CD4-positive, CD25-positive, alpha-beta regulatory T cell (primary cell): Measurements from ENCODE around the gene KCNC4. TPM values are rescaled to one million over a fixed set of nuclear protein-coding genes. Genes with fewer than 3 reads are reported as not detected.

Source experiments
- ATAC-seq, 2 donors: fragments of 150-1000 bp; cut with Tn5 transposase; one replicate each; pipeline ENCODE4 v1.10.0; 2021; ENCODE audit warnings: low read depth in 2 of 2, moderate number of reproducible peaks in 2 of 2, moderate library complexity in 1 of 2
- DNase-seq, 3 donors: peaks; one replicate each; pipeline versions ENCODE4 v3.0.0 to v3.0.0-alpha.2; 2012 to 2022; ENCODE audit warnings: mixed read lengths in 1 of 3
- H3K27ac ChIP-seq: one replicate; pipeline ENCODE4 v1.7.0; 2013; ENCODE audit warnings: mild to moderate bottlenecking, low read length; ENCODE audit not compliant: insufficient read depth, poor library complexity, severe bottlenecking
- H3K27me3 ChIP-seq: one replicate; pipeline ENCODE4 v1.7.0; 2013; ENCODE audit warnings: low read length; ENCODE audit not compliant: control insufficient read depth, insufficient read depth
- H3K36me3 ChIP-seq: one replicate; pipeline ENCODE4 v1.7.0; 2013; ENCODE audit warnings: mild to moderate bottlenecking, low read length, moderate library complexity; ENCODE audit not compliant: control insufficient read depth, insufficient read depth
- H3K4me1 ChIP-seq: 2 replicates; pipeline ENCODE4 v1.7.0; 2013; ENCODE audit warnings: mild to moderate bottlenecking, low read length; ENCODE audit not compliant: insufficient read depth, control insufficient read depth, poor library complexity, severe bottlenecking
- H3K4me3 ChIP-seq: one replicate; pipeline ENCODE4 v1.7.0; 2013; ENCODE audit warnings: low read depth, mild to moderate bottlenecking, low read length, moderate library complexity
- H3K9me3 ChIP-seq, 2 experiments: 1 replicate in 1 of 2; 2 replicates in 1 of 2; pipeline ENCODE4 v1.7.0; 2013; ENCODE audit warnings: low read length in 2 of 2, mild to moderate bottlenecking in 1 of 2, moderate library complexity in 1 of 2; ENCODE audit not compliant: control insufficient read depth in 2 of 2
- H3K27ac Mint-ChIP-seq, 3 donors: one replicate each; pipeline ENCODE4 v1.8.0; 2020 to 2022; ENCODE audit warnings: mild to moderate bottlenecking in 3 of 3, mixed read lengths in 3 of 3, moderate library complexity in 2 of 3
- H3K27me3 Mint-ChIP-seq: one replicate; pipeline ENCODE4 v1.8.0; 2022; ENCODE audit warnings: mild to moderate bottlenecking, mixed read lengths
- H3K36me3 Mint-ChIP-seq: one replicate; pipeline ENCODE4 v1.8.0; 2020; ENCODE audit warnings: mixed read lengths
- H3K4me1 Mint-ChIP-seq, 4 donors: one replicate each; pipeline ENCODE4 v1.8.0; 2020 to 2022; ENCODE audit warnings: mixed read lengths in 4 of 4, mild to moderate bottlenecking in 1 of 4
- H3K4me3 Mint-ChIP-seq, 4 donors: one replicate each; pipeline ENCODE4 v1.8.0; 2020 to 2022; ENCODE audit warnings: mild to moderate bottlenecking in 4 of 4, mixed read lengths in 4 of 4, moderate library complexity in 3 of 4
- H3K9me3 Mint-ChIP-seq, 7 donors: one replicate each; pipeline ENCODE4 v1.8.0; 2020 to 2022; ENCODE audit warnings: mixed read lengths in 7 of 7, mild to moderate bottlenecking in 3 of 7, moderate library complexity in 2 of 7
- polyA plus RNA-seq, 4 donors: library from polyadenylated mRNA; unstranded; fragments of 300-500 nt; fragmentation: Illumina TruSeq; gene quantifications; one replicate each; pipeline ENCODE4 v1.2.3, GENCODE V29; 2021
- total RNA-seq: library from RNA; stranded (reverse); gene quantifications from one replicate; pipeline ENCODE4 v1.2.3, GENCODE V29; 2022

Gene KCNC4
- total and polyA plus RNA-seq, 5 donors from 2014 or later = 0.68 to 16.4 (median 1.3) TPM

- ATAC-seq = no peak
- peaks cover 11% of the 10 kb centered on the region for H3K36me3 Mint-ChIP-seq
- peaks cover 0 to 4% (median 2%) of the 10 kb centered on the region in 4 donors for H3K4me1 Mint-ChIP-seq
- Histone ChIP-seq H3K27ac (no peak overlapping the region), H3K36me3 (no peaks in the 10 kb centered on the region), H3K27me3 (no peaks in the 10 kb centered on the region), H3K4me3 (no peak overlapping the region), H3K9me3 (no peaks in the 10 kb centered on the region), H3K4me1 (no peaks in the 10 kb centered on the region)
- no peak for DNase-seq
- peaks cover 0 to 1% (median 0%) of the 10 kb centered on the region in 7 donors for H3K9me3 Mint-ChIP-seq
- no peak overlapping the region for H3K4me3 Mint-ChIP-seq
- no peaks in the 10 kb centered on the region for H3K27me3 Mint-ChIP-seq
- no peak overlapping the region for H3K27ac Mint-ChIP-seq
Observed at GRCh38 chr1:110237386-110238152, 27.5 kb downstream of the KCNC4 start.

GRCh38 chr1:110239441-110240430 is 29.6 kb downstream of the KCNC4 start:
- H3K4me3 ChIP-seq = no peak overlapping the region
- Mint-ChIP-seq H3K4me3 (no peak overlapping the region), H3K9me3 (peaks cover 0 to 1% (median 0%) of the 10 kb centered on the region in 7 donors), H3K27me3 (no peaks in the 10 kb centered on the region), H3K27ac (peak overlapping the region in 1 of 3 donors; percentile 57), H3K36me3 (peaks cover 7% of the 10 kb centered on the region), H3K4me1 (peaks cover 0 to 6% (median 3%) of the 10 kb centered on the region in 4 donors)
- H3K9me3 ChIP-seq = no peaks in the 10 kb centered on the region
- no peak overlapping the region for H3K27ac ChIP-seq
- ATAC-seq (no peak), DNase-seq (no peak)
- H3K27me3 ChIP-seq = no peaks in the 10 kb centered on the region
- H3K4me1 ChIP-seq = no peaks in the 10 kb centered on the region
- H3K36me3 ChIP-seq = no peaks in the 10 kb centered on the region

GRCh38 chr1:110240476-110241210 is 30.5 kb downstream of the KCNC4 start:
- Histone ChIP-seq H3K27me3 (no peaks in the 10 kb centered on the region), H3K36me3 (no peaks in the 10 kb centered on the region), H3K27ac (no peak overlapping the region), H3K4me1 (no peaks in the 10 kb centered on the region), H3K9me3 (no peaks in the 10 kb centered on the region), H3K4me3 (no peak overlapping the region)
- no peak for ATAC-seq
- peaks cover 7% of the 10 kb centered on the region for H3K36me3 Mint-ChIP-seq
- H3K27me3 Mint-ChIP-seq = no peaks in the 10 kb centered on the region
- peaks cover 0 to 6% (median 3%) of the 10 kb centered on the region in 4 donors for H3K4me1 Mint-ChIP-seq
- DNase-seq = no peak
- H3K27ac Mint-ChIP-seq = peak overlapping the region in 1 of 3 donors; percentile 85
- no peak overlapping the region for H3K4me3 Mint-ChIP-seq
- H3K9me3 Mint-ChIP-seq = peaks cover 0 to 1% (median 0%) of the 10 kb centered on the region in 7 donors

GRCh38 chr1:110241516-110241915 is 31.4 kb downstream of the KCNC4 start:
- Mint-ChIP-seq H3K4me1 (peaks cover 0 to 4% (median under 1%) of the 10 kb centered on the region in 4 donors), H3K27ac (peak overlapping the region in 1 of 3 donors; percentile 85), H3K9me3 (peaks cover 0 to 1% (median 0%) of the 10 kb centered on the region in 7 donors), H3K27me3 (no peaks in the 10 kb centered on the region), H3K36me3 (peaks cover 7% of the 10 kb centered on the region), H3K4me3 (no peak overlapping the region)
- ATAC-seq = no peak
- no peaks in the 10 kb centered on the region for H3K36me3 ChIP-seq
- no peak overlapping the region for H3K4me3 ChIP-seq
- H3K9me3 ChIP-seq = no peaks in the 10 kb centered on the region
- H3K27me3 ChIP-seq = no peaks in the 10 kb centered on the region
- H3K27ac ChIP-seq = no peak overlapping the region
- no peaks in the 10 kb centered on the region for H3K4me1 ChIP-seq
- no peak for DNase-seq

- no peak for DNase-seq
- Histone ChIP-seq H3K9me3 (no peaks in the 10 kb centered on the region), H3K4me1 (no peaks in the 10 kb centered on the region)
Observed at GRCh38 chr1:110242062-110242461, 31.9 kb downstream of the KCNC4 start.

GRCh38 chr1:110242731-110243130 is 32.6 kb downstream of the KCNC4 start:
- Mint-ChIP-seq H3K4me1 (peaks cover 0 to 4% (median under 1%) of the 10 kb centered on the region in 4 donors), H3K9me3 (peaks cover 0 to 1% (median 0%) of the 10 kb centered on the region in 7 donors), H3K27me3 (no peaks in the 10 kb centered on the region), H3K4me3 (no peak overlapping the region), H3K27ac (peak overlapping the region in 1 of 3 donors; percentile 49), H3K36me3 (peaks cover 11% of the 10 kb centered on the region)
- no peaks in the 10 kb centered on the region for H3K9me3 ChIP-seq
- H3K27me3 ChIP-seq = no peaks in the 10 kb centered on the region
- DNase-seq = no peak
- no peak overlapping the region for H3K4me3 ChIP-seq
- no peak overlapping the region for H3K27ac ChIP-seq
- ATAC-seq = no peak
- no peaks in the 10 kb centered on the region for H3K36me3 ChIP-seq
- no peaks in the 10 kb centered on the region for H3K4me1 ChIP-seq

More at GRCh38 chr1:110242062-110242461, 31.9 kb downstream of the KCNC4 start:
- H3K27ac Mint-ChIP-seq = peak overlapping the region in 1 of 3 donors; percentile 49
- Histone ChIP-seq H3K27ac (no peak overlapping the region), H3K36me3 (no peaks in the 10 kb centered on the region), H3K27me3 (no peaks in the 10 kb centered on the region), H3K4me3 (no peak overlapping the region)
- no peak overlapping the region for H3K4me3 Mint-ChIP-seq
- peaks cover 0 to 4% (median under 1%) of the 10 kb centered on the region in 4 donors for H3K4me1 Mint-ChIP-seq
- H3K9me3 Mint-ChIP-seq = peaks cover 0 to 1% (median 0%) of the 10 kb centered on the region in 7 donors
- no peaks in the 10 kb centered on the region for H3K27me3 Mint-ChIP-seq
- H3K36me3 Mint-ChIP-seq = peaks cover 11% of the 10 kb centered on the region
- no peak for ATAC-seq

- no peak overlapping the region for H3K27ac Mint-ChIP-seq
- no peak overlapping the region for H3K27ac ChIP-seq
Observed at GRCh38 chr1:110243146-110243545, 33.0 kb downstream of the KCNC4 start.

More at GRCh38 chr1:110243146-110243545, 33.0 kb downstream of the KCNC4 start:
- Mint-ChIP-seq H3K4me3 (no peak overlapping the region), H3K36me3 (peaks cover 11% of the 10 kb centered on the region), H3K9me3 (peaks cover 0 to 1% (median 0%) of the 10 kb centered on the region in 7 donors), H3K4me1 (peaks cover 0 to 4% (median under 1%) of the 10 kb centered on the region in 4 donors), H3K27me3 (no peaks in the 10 kb centered on the region)
- no peaks in the 10 kb centered on the region for H3K4me1 ChIP-seq
- H3K36me3 ChIP-seq = no peaks in the 10 kb centered on the region
- no peaks in the 10 kb centered on the region for H3K9me3 ChIP-seq
- DNase-seq (no peak), ATAC-seq (no peak)
- no peak overlapping the region for H3K4me3 ChIP-seq
- no peaks in the 10 kb centered on the region for H3K27me3 ChIP-seq
